Epidermal melanocyte (primary cell): ENCODE data around the gene MSL2.
"Not testable (repeated sequence)": the region's sequence is repeated elsewhere in the genome, so short reads cannot be mapped to it uniquely, and the experiment has no call there.

Experiments
- DNase-seq: peaks from one replicate; pipeline ENCODE4 v3.0.0; 2011; ENCODE audit warnings: low spot score; ENCODE audit not compliant: insufficient read length

The MSL2 gene

DNA sequence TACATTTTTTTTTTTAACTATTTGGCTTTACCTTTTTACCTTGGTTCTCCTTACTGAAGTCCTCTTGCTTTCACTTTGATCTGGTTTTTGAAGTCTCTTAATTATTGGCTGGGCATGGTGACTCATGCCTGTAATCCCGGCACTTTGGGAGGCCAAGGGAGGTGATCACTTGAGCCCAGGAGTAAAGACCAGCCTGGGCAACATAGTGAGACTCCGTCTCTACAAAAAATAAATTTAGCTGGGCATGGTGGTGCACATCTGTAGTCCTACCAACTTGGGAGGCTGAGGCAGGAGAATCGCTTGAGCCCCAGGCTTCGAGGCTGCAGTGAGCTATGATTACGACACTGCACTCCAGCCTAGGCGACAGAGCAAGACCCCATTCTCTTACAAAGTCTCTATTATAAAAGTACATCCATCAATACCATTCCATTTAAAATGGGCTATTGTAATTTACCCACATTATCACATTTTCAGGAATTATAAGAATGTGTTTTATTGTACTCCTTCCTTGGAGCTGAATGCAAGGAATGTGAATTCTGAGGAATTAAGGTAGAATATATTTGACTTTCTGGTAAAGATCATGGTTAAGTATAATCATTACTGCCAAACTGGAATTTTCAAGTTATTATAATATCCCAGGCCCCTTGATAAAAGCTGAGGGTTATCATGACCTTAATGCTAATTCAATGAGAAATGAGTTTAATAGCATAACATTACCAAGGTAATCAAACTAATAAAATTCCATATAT, 49.0 kb downstream of the MSL2 start:
- no peak for DNase-seq

GRCh38 chr3:136144397-136144796, 51.7 kb downstream of the MSL2 start:
- not testable (repeated sequence) for DNase-seq

DNA sequence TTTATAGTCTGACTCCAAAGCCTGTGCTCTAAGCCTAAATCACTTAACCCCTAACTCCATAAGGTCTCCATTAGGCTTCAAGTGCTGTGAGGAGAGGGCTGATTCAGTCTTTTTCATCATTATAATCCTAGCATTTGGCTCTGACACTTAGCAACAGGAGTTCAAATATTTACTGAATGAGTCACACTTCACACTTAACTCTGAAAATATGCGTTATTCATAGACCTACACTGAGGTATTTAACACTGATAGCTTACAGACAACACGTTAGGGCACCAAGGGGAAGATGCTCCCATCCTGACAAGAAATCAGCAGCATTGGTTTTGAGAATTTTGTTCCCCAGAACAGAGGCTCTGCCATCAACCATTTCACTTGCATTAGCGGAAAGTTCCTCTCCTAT, 53.5 kb downstream of the MSL2 start:
- DNase-seq, result no peak

GRCh38 chr3:136141891-136142290, 54.2 kb downstream of the MSL2 start:
- no peak for DNase-seq

- DNase-seq, result no peak
These were observed 54.8 kb downstream of the MSL2 start for GRCh38 chr3:136141291-136141785.

GRCh38 chr3:136136454-136136853, 59.7 kb downstream of the MSL2 start:
- DNase-seq, result no peak

- no peak for DNase-seq
These were observed 60.9 kb downstream of the MSL2 start for GRCh38 chr3:136135039-136135802.

DNA sequence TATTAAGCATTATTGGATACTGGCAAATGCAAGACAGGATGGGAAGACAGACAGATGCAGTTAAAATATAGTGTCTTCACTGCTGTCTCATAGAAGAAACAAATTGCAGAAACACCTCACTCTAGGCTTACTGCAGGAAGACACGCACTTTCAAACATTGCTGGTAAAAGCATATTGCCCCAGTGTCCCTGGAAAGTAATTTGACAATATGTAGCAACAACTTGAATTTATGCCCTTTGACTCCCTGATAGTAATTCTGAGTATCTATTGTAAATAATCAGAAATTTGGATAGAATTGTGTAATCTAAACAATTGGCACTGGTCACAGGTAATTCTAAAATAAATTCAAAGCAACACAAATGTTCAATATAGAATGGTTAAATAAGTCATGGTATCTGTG, 62.0 kb downstream of the MSL2 start:
- no peak for DNase-seq

- not testable (repeated sequence) for DNase-seq
These were observed 64.5 kb downstream of the MSL2 start for GRCh38 chr3:136131647-136132046.

GRCh38 chr3:136122006-136122405, 74.1 kb downstream of the MSL2 start:
- no peak for DNase-seq

DNA sequence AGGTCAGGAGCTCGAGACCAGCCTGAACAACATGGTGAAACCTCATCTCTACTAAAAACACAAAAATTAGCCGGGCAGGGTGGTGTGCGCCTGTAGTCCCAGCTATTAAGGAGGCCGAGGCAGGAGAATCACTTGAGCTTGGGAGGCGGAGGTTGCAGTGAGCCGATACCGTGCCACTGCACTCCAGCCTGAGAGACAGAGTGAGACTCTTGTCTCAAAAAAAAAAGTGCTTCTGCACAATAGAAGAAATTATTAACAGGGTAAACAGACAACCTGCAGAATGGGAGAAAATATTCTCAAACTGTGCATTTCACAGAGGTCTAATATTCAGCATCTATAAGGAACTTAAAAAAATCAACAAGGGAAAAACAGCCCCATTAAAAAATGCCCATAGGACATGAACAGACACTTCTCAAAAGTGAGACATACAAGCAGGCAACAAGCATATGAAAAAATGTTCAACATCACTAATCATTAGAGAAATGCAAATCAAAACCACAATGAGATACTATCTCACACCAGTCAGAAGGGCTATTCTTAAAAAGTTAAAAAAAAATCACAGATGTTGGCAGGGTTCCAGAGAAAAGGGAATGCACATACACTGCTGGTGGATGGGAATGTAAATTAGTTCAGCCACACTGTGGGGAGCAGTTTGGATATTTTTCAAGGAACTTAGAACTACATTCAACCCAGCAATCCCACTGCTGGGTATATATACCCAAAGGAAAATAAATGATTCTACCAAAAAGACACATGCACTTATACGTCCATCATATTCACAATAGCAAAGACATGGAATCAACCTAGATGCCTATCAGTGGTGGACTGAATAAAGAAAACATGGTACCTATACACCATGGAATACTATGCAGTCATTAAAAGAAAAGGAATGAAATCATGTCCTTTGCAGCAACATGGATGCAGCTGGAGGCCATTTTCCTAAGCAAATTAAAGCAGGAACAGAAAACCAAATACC, 75.5 kb downstream of the MSL2 start:
- no peak for DNase-seq

DNA sequence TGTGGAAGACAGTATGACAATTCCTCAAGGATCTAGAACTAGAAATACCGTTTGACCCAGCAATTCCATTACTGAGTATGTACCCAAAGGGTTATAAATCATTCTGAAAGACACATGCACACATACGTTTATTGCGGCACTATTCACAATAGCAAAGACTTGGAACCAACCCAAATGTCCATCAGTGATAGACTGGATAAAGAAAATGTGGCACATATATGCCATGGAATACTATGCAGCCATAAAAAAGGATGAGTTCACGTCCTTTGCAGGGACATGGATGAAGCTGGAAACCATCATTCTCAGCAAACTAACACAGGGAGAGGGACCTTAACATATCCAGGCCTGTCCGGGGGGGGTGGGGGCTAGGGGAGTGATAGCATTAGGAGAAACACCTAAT, 76.4 kb downstream of the MSL2 start:
- not testable (repeated sequence) for DNase-seq

GRCh38 chr3:136119332-136119731, 76.8 kb downstream of the MSL2 start:
- not testable (repeated sequence) for DNase-seq

DNA sequence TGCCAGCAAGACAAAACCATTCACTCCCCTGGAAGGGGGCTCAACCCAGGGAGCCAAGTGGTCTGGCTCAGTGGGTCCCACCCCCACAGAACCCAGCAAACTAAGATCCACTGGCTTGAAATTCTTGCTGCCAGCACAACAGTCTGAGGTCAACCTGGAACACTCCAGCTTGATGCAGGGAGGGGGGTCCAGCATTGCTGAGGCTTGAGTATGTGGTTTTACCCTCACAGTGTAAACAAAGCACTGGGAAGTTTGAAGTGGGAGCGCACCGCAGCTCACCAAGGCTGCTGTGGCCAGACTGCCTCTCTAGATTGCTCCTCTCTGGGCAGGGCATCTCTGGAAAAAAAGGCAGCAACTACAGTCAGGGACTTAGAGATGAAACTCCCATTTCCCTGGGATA, 81.7 kb downstream of the MSL2 start:
- DNase-seq, result no peak

DNA sequence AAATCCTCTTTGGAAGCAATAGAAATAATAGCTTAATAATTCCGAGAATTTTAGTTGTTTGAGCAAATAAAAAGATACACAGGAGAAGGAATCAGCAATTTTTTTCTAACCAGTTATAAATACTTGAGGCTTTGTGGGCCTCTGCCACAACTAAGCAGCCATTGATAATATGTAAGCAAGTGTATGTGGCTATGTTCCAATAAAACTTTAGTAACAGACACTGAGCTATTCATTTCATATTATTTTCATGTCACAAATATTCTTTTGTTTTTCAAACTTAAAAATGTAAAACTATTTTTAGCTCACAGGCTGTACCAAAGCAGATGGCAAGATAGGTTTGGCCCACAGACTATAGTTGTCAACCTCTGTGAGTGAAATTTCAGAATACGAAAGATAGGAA, 85.7 kb downstream of the MSL2 start:
- no peak for DNase-seq

DNA sequence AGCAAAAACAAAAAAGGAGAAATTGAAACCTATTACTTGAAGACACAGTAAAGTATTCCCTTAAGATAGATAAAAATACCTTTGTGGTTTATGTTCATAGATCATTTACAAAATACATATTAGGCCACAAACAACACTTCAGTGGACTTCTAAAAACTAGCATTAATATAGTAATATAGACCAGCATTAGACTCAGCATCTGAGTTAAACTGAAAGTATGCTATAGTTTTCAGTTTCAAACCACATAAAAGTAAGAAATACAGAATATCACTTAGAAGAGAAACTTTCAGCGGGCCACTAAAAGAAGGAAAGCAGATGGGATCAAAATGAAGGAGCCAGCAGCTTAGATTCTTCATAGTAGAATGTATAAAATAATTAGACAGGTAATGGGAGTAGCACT, 86.6 kb downstream of the MSL2 start:
- no peak for DNase-seq

DNA sequence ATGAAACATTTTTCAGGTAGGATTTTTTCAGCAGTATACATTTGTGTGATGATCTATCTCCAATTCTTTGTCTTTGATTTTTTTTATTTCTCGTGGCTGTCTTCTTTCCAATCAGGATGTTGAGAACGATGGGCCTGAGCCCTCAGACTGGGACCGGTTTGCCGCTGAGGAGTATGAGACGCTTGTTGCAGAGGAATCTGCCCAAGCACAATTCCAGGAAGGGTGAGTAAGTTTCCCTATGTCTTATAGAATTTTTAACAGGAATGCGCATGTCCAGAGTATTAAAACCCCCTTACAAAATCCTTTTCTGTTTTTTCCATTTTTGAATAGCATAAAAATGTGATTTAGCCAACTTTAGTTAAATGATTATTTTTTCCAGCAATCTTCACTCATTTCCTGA, 90.0 kb downstream of the MSL2 start:
- no peak for DNase-seq

DNA sequence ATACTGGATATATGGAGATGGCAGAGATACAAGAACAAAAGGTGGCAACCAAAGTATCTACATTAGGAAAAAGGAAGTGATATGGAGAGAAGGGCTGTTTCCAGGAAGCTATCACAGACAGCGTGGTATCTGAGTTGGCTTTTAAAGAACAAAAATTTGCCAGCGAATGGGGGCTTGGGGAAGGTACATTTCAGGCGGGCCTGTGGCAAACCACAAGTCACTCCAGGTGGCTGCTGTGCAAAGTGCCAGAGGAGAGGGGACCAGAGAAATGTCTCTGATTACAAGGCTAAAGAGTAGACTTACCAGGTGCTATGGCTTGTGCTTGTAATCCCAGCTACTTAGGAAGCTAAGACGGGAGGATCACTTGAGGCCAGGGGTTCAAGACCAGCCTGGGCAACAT, 91.1 kb downstream of the MSL2 start:
- DNase-seq, result no peak
